Fibroblast of mammary gland (primary cell): ENCODE data around the gene TSGA10IP.

ENCODE experiments used
- DNase-seq: peaks from one replicate; pipeline ENCODE4 v3.0.0-alpha.2; 2010; ENCODE audit warnings: low read depth
- H3K4me3 ChIP-seq: 2 replicates; pipeline ENCODE4 v1.5.1; 2011; ENCODE audit warnings: low read depth, mild to moderate bottlenecking, low read length, moderate library complexity; ENCODE audit not compliant: control insufficient read depth
- TF ChIP-seq, protein P1 (sequence below): conservative IDR thresholded peaks from 2 replicates; pipeline ENCODE4 v1.5.1; 2011; ENCODE audit warnings: low read depth, low read length, inconsistent platforms; ENCODE audit not compliant: control insufficient read depth, insufficient read depth

TSGA10IP gene

DNA sequence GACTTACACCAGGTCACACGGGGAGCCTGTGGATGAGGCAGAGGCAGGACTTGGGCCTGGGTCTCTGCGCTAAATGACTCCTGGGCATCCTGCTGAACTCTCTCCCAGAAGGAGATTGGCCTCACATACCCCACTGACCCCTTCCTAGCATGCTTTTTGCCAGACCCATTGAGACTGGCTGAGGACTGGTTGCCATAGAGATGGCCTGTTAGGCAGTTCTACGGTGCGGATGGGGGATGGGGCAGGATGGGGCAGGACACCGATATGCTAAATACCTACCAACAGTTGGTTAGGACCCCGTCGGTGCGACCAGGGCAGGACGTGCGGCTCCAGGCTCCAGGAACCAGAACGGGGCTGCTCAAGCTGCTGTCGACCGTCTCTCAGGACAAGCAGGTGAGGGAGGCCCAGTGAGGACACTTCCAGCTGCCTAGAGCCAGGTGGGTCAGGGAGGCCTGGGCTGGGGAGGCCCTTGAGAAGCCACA lies at the start of gene TSGA10IP:
TSGA10IP (plus strand) TSS at position 51 of the 482 bp plus-strand sequence; CDS start at position 247, 196 bp downstream.
- no peak for DNase-seq
- H3K4me3 ChIP-seq: no peak within 1 kb of the TSS
- TF ChIP-seq, protein P1, sequence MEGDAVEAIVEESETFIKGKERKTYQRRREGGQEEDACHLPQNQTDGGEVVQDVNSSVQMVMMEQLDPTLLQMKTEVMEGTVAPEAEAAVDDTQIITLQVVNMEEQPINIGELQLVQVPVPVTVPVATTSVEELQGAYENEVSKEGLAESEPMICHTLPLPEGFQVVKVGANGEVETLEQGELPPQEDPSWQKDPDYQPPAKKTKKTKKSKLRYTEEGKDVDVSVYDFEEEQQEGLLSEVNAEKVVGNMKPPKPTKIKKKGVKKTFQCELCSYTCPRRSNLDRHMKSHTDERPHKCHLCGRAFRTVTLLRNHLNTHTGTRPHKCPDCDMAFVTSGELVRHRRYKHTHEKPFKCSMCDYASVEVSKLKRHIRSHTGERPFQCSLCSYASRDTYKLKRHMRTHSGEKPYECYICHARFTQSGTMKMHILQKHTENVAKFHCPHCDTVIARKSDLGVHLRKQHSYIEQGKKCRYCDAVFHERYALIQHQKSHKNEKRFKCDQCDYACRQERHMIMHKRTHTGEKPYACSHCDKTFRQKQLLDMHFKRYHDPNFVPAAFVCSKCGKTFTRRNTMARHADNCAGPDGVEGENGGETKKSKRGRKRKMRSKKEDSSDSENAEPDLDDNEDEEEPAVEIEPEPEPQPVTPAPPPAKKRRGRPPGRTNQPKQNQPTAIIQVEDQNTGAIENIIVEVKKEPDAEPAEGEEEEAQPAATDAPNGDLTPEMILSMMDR: no peak

DNA sequence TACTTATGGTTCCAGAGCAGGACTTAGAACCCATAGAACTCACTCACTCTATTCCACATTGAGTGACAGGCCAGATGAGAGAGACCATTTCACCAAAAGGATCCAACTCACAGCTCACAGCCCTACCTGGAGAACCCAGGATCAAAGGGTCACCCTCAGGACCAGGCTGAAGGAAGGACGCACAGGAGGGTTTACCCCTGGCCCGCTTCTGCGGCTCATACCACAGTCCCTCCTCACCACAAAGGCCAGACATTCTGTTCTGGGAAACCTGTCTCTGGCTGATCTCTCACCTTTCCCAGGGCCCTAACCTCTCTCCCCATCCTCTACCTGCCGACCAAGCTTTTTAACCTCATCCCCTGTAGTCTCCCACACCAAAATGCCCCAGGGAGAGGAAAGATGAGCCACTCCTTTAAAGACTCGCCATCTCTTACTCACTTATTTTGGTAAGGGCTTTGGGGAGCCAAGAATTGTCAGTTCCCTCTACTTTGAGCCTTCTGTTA lies 49.7 kb upstream of the TSGA10IP start:
- peak overlapping the region; percentile 92 for H3K4me3 ChIP-seq
- DNase-seq: no peak
- TF ChIP-seq, protein P1: no peak

DNA sequence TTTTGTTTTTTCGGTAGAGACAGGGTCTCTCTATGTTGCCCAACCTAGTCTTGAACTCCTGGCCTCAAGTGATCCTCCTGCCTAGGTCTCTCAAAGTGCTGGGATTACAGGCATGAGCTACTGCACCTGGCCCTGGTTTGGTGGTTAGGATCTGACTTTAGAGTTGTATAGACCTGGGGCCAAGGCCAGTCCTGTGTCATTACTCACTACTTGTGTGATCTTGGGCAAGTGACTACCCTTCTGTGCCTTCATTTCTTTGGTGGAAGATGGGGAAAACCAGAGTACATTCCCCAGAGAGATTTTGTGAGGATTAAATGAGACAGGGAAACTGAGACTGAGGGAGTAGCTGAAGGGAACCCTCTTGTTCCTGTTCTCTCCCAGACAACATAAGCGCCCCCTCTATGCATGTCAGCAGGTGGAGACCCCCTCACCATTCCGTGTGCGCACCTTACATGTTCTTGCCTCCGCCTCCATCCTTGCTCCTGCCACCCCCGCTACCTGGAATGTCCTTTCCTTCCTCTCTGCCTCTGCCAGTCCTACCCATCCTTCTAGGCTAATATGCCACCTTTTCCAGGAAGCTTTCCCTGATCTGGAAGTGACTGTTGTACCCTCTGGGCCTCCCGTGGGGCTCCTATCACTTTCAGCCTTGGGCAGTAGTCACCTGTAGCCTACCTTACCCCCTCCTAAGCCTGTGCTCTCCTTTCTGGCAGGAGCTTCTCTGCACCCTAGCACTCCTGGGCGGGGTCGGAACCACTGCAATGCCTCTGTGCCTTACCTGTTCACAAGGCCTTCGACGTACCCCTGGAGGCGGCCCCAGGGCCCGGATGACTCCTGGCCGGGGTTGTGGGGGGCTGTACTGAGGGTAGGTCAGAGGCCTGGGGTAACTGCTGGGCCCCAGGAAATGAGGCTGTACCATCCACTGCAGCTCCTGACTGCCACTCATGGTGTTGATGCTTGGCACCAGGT lies 49.0 kb upstream of the TSGA10IP start:
- no peak for DNase-seq
- peak overlapping the region; percentile 92 for H3K4me3 ChIP-seq
- TF ChIP-seq, protein P1: no peak

DNA sequence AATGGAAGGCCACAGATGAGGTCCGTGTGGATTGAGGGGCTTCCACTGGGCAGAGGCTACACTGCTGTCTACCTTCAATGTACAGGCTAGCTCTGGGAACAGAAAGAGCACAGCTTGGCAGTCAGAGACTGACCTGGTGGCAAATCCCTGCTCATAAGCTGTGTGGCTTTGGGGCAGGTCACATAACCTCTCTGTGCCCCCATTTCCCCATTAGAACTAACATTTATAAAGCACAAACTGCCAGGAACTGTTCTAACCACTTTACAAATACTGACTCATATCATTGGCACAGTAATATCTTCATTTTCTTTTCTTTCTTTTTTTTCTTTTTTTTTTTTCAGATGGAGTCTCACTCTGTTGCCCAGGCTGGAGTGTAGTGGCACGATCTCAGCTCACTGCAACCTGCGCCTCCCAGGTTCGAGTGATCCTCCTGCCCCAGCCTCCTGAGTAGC lies 48.2 kb upstream of the TSGA10IP start:
- no peak for DNase-seq
- TF ChIP-seq, protein P1: no peak
- peak overlapping the region; percentile 92 for H3K4me3 ChIP-seq

DNA sequence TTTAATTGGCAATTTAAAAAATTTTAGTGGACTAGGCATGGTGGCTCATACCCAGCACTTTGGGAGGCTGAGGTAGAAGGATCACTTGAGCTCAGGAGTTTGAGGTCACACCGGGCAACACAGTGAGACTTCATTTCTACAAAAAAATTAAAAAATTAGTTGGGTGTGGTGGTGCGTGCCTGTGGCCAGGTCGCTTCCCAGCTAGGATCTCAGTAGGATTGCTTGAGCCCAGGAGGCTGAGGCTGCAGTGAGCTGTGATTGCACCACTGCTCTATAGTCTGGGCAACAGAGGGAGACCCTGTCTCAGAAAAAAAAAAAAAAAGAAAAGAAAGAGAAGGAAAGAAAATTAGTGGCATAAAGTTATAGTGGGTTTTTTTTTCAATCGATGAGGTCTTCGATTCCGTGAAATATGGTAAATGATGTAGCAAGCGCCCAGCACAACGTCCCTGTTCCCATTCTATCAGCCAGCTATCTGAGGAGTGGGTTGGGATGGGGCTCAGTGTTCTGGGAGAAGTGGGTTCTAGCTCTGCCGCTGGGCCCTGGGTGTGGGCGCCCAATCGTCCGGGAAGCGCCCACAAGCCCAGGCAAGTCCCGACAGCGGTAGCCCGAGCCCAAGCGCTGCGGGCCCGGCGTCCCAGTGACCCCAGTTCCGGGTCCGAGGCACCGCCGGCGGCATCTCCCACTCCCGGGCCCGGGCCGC lies 46.5 kb upstream of the TSGA10IP start:
- DNase-seq: no peak

More for the DNA sequence above, 46.5 kb upstream of the TSGA10IP start:
- H3K4me3 ChIP-seq: peak overlapping the region; percentile 92
- TF ChIP-seq, protein P1: no peak
